CD4-positive, alpha-beta T cell treated with Interleukin-1 beta for 1 hour (primary cell): ENCODE results near the gene SKA2.
"Not testable (repeated sequence)": the region's sequence is repeated elsewhere in the genome, so short reads cannot be mapped to it uniquely, and the experiment has no call there.

Experiments used
- DNase-seq, 2 donors: peaks; one replicate each; pipeline ENCODE4 v3.0.0-alpha.2; 2020 to 2022

SKA2 gene

GRCh38 chr17:59154721-59155438 is at the start of gene SKA2:
Gene SKA2 (minus strand): TSS chr17:59155186. CDS start chr17:59155163, 23 bp downstream.
- peak in 1 of 2 donors; percentile 98 for DNase-seq

GRCh38 chr17:59202320-59202719 is 47.3 kb upstream of the SKA2 start:
- no peak for DNase-seq

- no peak for DNase-seq
Observed at GRCh38 chr17:59199398-59199797, 44.4 kb upstream of the SKA2 start.

- no peak for DNase-seq
Observed at GRCh38 chr17:59193336-59193862, 38.4 kb upstream of the SKA2 start.

GRCh38 chr17:59190806-59191205 is 35.8 kb upstream of the SKA2 start:
- no peak for DNase-seq

- DNase-seq: no peak
Observed at GRCh38 chr17:59186850-59187249, 31.9 kb upstream of the SKA2 start.

- DNase-seq: no peak
Observed at GRCh38 chr17:59185997-59186396, 31.0 kb upstream of the SKA2 start.

- DNase-seq: no peak
Observed at GRCh38 chr17:59181481-59181880, 26.5 kb upstream of the SKA2 start.

GRCh38 chr17:59180626-59181025 is 25.6 kb upstream of the SKA2 start:
- DNase-seq: no peak

GRCh38 chr17:59179601-59180000 is 24.6 kb upstream of the SKA2 start:
- DNase-seq: not testable (repeated sequence)

- DNase-seq: no peak
Observed at GRCh38 chr17:59178266-59178985, 23.4 kb upstream of the SKA2 start.

- no peak for DNase-seq
Observed at GRCh38 chr17:59175076-59175475, 20.1 kb upstream of the SKA2 start.

GRCh38 chr17:59174671-59175070 is 19.7 kb upstream of the SKA2 start:
- DNase-seq: no peak

- no peak for DNase-seq
Observed at GRCh38 chr17:59172436-59173004, 17.5 kb upstream of the SKA2 start.

- DNase-seq: no peak
Observed at GRCh38 chr17:59167571-59168001, 12.6 kb upstream of the SKA2 start.

- DNase-seq: peak; percentile 34 to 62
Observed at GRCh38 chr17:59165933-59166342, 11.0 kb upstream of the SKA2 start.

- no peak for DNase-seq
Observed at GRCh38 chr17:59161477-59161876, 6.5 kb upstream of the SKA2 start.

GRCh38 chr17:59160157-59161025 is 5.4 kb upstream of the SKA2 start:
- peak in 1 of 2 donors; percentile 40 for DNase-seq

GRCh38 chr17:59155439-59156177 is 622 bp upstream of the SKA2 start, which contains the start of gene PRR11:
Gene PRR11 (plus strand): TSS chr17:59155746. CDS start chr17:59169753, 14,007 bp downstream.
- peak; percentile 98 to 99 for DNase-seq

- peak in 1 of 2 donors; percentile 31 for DNase-seq
Observed at GRCh38 chr17:59154292-59154720, 680 bp downstream of the SKA2 start.

- DNase-seq: no peak
Observed at GRCh38 chr17:59152925-59153324, 2.1 kb downstream of the SKA2 start.

- DNase-seq: no peak
Observed at GRCh38 chr17:59151591-59151990, 3.4 kb downstream of the SKA2 start.
